Heart left ventricle (tissue), 16 donors: Measurements from ENCODE around the gene MYCT1. TPM values are rescaled to one million over a fixed set of nuclear protein-coding genes. Genes with fewer than 3 reads are reported as not detected.

ENCODE experiments used
- ATAC-seq, 4 donors: fragments of 200-7000 bp; cut with Tn5 transposase; one replicate each; pipeline ENCODE4 v1.9.1; 2020 to 2022; ENCODE audit warnings: moderate library complexity in 4 of 4, mild to moderate bottlenecking in 3 of 4, moderate number of reproducible peaks in 1 of 4
- DNase-seq, 5 donors: peaks; one replicate each; pipeline ENCODE4 v3.0.0-alpha.2; 2020
- H3K27ac ChIP-seq, 12 donors: fragments of 200-600 bp; sonication (generic) in 4 of 12; one replicate each; pipeline versions ENCODE4 v1.5.0 to v1.8.0; 2016 to 2022; ENCODE audit warnings: mild to moderate bottlenecking in 2 of 12
- H3K27me3 ChIP-seq, 9 donors: fragments of 200-600 bp; sonication (generic) in 2 of 9; one replicate each; pipeline versions ENCODE4 v1.5.1 to v1.8.0; 2016 to 2022; ENCODE audit warnings: mild to moderate bottlenecking in 3 of 9
- H3K36me3 ChIP-seq, 9 donors: fragments of 200-600 bp; sonication (generic) in 2 of 9; one replicate each; pipeline versions ENCODE4 v1.5.0 to v1.8.0; 2018 to 2022; ENCODE audit warnings: mild to moderate bottlenecking in 2 of 9
- H3K4me1 ChIP-seq, 12 donors: fragments of 200-600 bp; sonication (generic) in 4 of 12; one replicate each; pipeline versions ENCODE4 v1.5.0 to v1.8.0; 2016 to 2022; ENCODE audit warnings: mild to moderate bottlenecking in 3 of 12
- H3K4me3 ChIP-seq, 12 donors: fragments of 200-600 bp; sonication (generic) in 4 of 12; one replicate each; pipeline versions ENCODE4 v1.5.0 to v1.8.0; 2017 to 2022; ENCODE audit warnings: mild to moderate bottlenecking in 9 of 12, moderate library complexity in 4 of 12
- H3K9me3 ChIP-seq, 12 donors: fragments of 200-600 bp; sonication (generic) in 4 of 12; one replicate each; pipeline versions ENCODE4 v1.5.0 to v1.8.0; 2016 to 2022; ENCODE audit warnings: mild to moderate bottlenecking in 1 of 12
- CTCF ChIP-seq, 12 donors: fragments of 200-600 bp; sonication (generic) in 4 of 12; IDR thresholded peaks; one replicate each; pipeline versions ENCODE4 v1.5.0 to v1.8.0; 2018 to 2022; ENCODE audit warnings: antibody characterized with exemption in 12 of 12, mild to moderate bottlenecking in 5 of 12
- POLR2A ChIP-seq, 2 donors: fragments of 450-650 bp; IDR thresholded peaks; one replicate each; pipeline ENCODE4 v1.6.1; 2017; ENCODE audit warnings: antibody characterized with exemption in 2 of 2, mild to moderate bottlenecking in 2 of 2, moderate library complexity in 2 of 2
- WGBS, 4 donors: extraction: QIAGEN DNeasy Blood & Tissue Kit in 2 of 4; methylation state at CpG; one replicate each; pipeline versions ENCODE4 v1.1.5 to v1.1.7; 2013 to 2018; 5-methylcytosine and 5-hydroxymethylcytosine counted together
- intact Hi-C, 10 donors: fragments of 100-400 bp; cut with DNase I; formaldehyde crosslinking; loops; one replicate each; pipeline versions ENCODE4 v1.11.1 to v1.14.2; 2022
- polyA plus RNA-seq, 2 donors: library from polyadenylated mRNA; stranded (reverse); fragments of 200-250 nt; gene quantifications; one replicate each; pipeline ENCODE4 v1.2.3, GENCODE V29; 2013
- total RNA-seq, 9 donors: library from RNA; depleted of rRNA in 2 of 9; stranded (reverse); fragments of >200 nt in 2 of 9; fragmentation: NEBNext Ultra II Directional in 3 of 9; extraction: Animal tissue kit (Norgen Biotek cat#: 25700) in 3 of 9; gene quantifications; one replicate each; pipeline versions ENCODE4 v1.1.0 to v1.2.4, GENCODE V29; 2016 to 2023
- donor health status: ischemic (EF 13 %, LVEDD 7.1; RV severe dilation, severe dysfunction).
- donor health status: healthy with polysubstance abuse.
- donor health status: DM: no; HTN: yes; CAD: no.
- donor health status: DM: no; HTN: no; CAD: no.
- donor health status: ischemic (EF 25% LVEDD 6.9; RV normal size, moderate dysfunction).
- donor health status: ischemic (EF 25% LVEDD 5.7; RV mildly dilated, moderate dysfunction).
- donor health status: healthy.
- donor health status: DM: yes; HTN: yes; CAD: no.
- donor health status: ischemic (EF 35%, LVEDD 5.7; RV mildly dilated, moderate dysfunction).
- donor health status: nonischemic (EF 11% LVEDD 7.7; RV severe dilation, severe dysfunction).
- donor health status: DM: yes; HTN: yes; CAD: no.
- donor health status: PGD.
- donor health status: ischemic (EF 29% LVEDD 5.4; RV normal size, mild dysfunction).
- donor health status: nonischemic (EF 23%, LVEDD 6.1; RV moderate dilation, normal function).

Gene MYCT1
- total and polyA plus RNA-seq, 11 donors: 8.4 to 20.8 (median 14.6) TPM

DNA sequence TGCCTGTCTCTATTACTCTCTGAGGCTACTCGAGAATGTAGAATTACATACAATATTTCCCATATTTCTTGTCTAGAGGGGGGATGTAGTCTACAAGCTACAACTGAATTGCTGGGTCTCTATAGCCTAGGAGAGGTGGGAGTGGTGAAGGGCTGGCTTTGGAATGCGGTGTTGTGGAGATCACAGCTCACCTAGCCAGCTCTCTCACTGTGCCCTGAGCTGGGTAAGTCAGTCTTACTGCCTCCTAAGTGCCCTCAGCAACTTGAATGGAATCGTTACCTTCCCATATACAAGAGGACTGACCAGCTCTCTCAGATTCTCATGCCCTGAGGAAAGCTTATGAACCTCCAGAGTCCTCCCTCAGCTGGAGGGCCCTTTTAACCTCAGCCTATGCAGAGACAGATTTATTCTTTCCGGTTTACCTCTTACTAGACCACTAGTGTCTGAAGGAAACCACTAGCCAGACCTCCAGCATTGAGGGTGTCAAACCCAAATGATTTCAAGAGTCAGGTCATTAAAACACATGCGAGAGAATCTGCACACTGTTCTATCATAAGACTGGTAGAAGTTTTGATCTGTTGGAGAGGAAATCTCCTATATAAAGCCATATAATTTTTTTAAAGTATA lies 73.5 kb downstream of the MYCT1 start:
- no peaks in the 10 kb centered on the region for H3K27me3 ChIP-seq
- DNase-seq (no peak), ATAC-seq (no peak)
- no peaks in the 10 kb centered on the region for H3K9me3 ChIP-seq
- intact Hi-C loops: no loop called here
- WGBS, 4 donors: 74 to 83% (median 75%) methylated on average over 5 of the region's 5 CpGs
- H3K27ac ChIP-seq: no peak overlapping the region
- no peak overlapping the region for H3K4me3 ChIP-seq
- no peaks in the 10 kb centered on the region for H3K4me1 ChIP-seq
- TF ChIP-seq CTCF (IDR thresholded peaks at IDR 0.05): no peak
- TF ChIP-seq POLR2A (IDR thresholded peaks at IDR 0.05): no peak
- no peaks in the 10 kb centered on the region for H3K36me3 ChIP-seq

Other genes starting within 250 kb of the MYCT1 start
- 100 to 1,000 TPM in 6 of 9 donors, 10 to 100 TPM in 3; 60.9 to 178 (median 128) TPM for gene SYNE1, start 60.5 kb upstream of the MYCT1 start, total RNA-seq
- 10 to 100 TPM; 25.0 to 76.4 TPM for gene SYNE1, start 60.5 kb upstream of the MYCT1 start, polyA plus RNA-seq
- under 1 TPM in 6 of 9 donors, not detected in 3; 0.29 to 0.65 (median 0.46) TPM for gene VIP, start 52.9 kb downstream of the MYCT1 start, total RNA-seq
- 1 to 10 TPM in 1 of 2 donors, under 1 TPM in 1; 0.29 to 3.9 TPM for gene VIP, start 52.9 kb downstream of the MYCT1 start, polyA plus RNA-seq